HK-2 (cell line): Measurements from ENCODE around the gene DAB2IP.
"Not testable (repeated sequence)": the region's sequence is repeated elsewhere in the genome, so short reads cannot be mapped to it uniquely, and the experiment has no call there.

Experiments
- DNase-seq: peaks from one replicate; pipeline ENCODE4 v3.0.0-alpha.2; 2018; ENCODE audit not compliant: unreplicated experiment

DAB2IP gene

GRCh38 chr9:121644040-121644439, 7.4 kb upstream of the DAB2IP start:
- not testable (repeated sequence) for DNase-seq

- DNase-seq, result no peak
These were observed 6.4 kb upstream of the DAB2IP start for GRCh38 chr9:121645003-121645402.

- DNase-seq, result peak; percentile 30
These were observed 5.3 kb upstream of the DAB2IP start for GRCh38 chr9:121645853-121646807.

- no peak for DNase-seq
These were observed 4.4 kb upstream of the DAB2IP start for GRCh38 chr9:121646992-121647391.

GRCh38 chr9:121648172-121648571, 3.3 kb upstream of the DAB2IP start:
- DNase-seq, result no peak

- no peak for DNase-seq
These were observed 2.6 kb upstream of the DAB2IP start for GRCh38 chr9:121648799-121649198.

GRCh38 chr9:121649476-121650216, 1.8 kb upstream of the DAB2IP start:
- DNase-seq, result no peak

- DNase-seq, result peak; percentile 17
These were observed 1.0 kb upstream of the DAB2IP start for GRCh38 chr9:121650217-121651007.

- DNase-seq, result no peak
These were observed 483 bp upstream of the DAB2IP start for GRCh38 chr9:121651008-121651294.

- no peak for DNase-seq
These were observed 795 bp downstream of the DAB2IP start for GRCh38 chr9:121652021-121652837.

GRCh38 chr9:121652838-121653231, 1.4 kb downstream of the DAB2IP start:
- DNase-seq, result no peak

GRCh38 chr9:121654499-121655140, 3.2 kb downstream of the DAB2IP start:
- DNase-seq, result no peak

- no peak for DNase-seq
These were observed 3.9 kb downstream of the DAB2IP start for GRCh38 chr9:121655231-121655755.

GRCh38 chr9:121656941-121657470, 5.6 kb downstream of the DAB2IP start:
- no peak for DNase-seq

- DNase-seq, result no peak
These were observed 6.7 kb downstream of the DAB2IP start for GRCh38 chr9:121658166-121658565.

GRCh38 chr9:121658591-121658990, 7.2 kb downstream of the DAB2IP start:
- no peak for DNase-seq

GRCh38 chr9:121660367-121660766, 8.9 kb downstream of the DAB2IP start:
- DNase-seq, result no peak

GRCh38 chr9:121660876-121661275, 9.4 kb downstream of the DAB2IP start:
- DNase-seq, result no peak

GRCh38 chr9:121661328-121661727, 9.9 kb downstream of the DAB2IP start:
- DNase-seq, result no peak

- no peak for DNase-seq
These were observed 10.9 kb downstream of the DAB2IP start for GRCh38 chr9:121662359-121662758.
